ENCODE results near the gene BAIAP2.

- no peak for TF ChIP-seq CTCF (conservative IDR thresholded peaks at IDR 0.05 in 1 of 2, IDR thresholded peaks at IDR 0.05 in 1 of 2; ENCODE audit: extremely low read depth in 1 of 2, insufficient read depth in 1 of 2, low read depth in 1 of 2, low read length in 2 of 2)
- TF ChIP-seq EZH2 (IDR thresholded peaks at IDR 0.05; ENCODE audit: borderline replicate concordance, low read length): no peak
These were observed 3.1 kb upstream of the BAIAP2 start for GRCh38 chr17:81031566-81032550.
